Heart right ventricle (tissue), 16 donors: Measurements from ENCODE around the gene SPECC1. TPM values are rescaled to one million over a fixed set of nuclear protein-coding genes. Genes with fewer than 3 reads are reported as not detected.
"Not testable (repeated sequence)": the region's sequence is repeated elsewhere in the genome, so short reads cannot be mapped to it uniquely, and the experiment has no call there.

Experiments used
- ATAC-seq, 8 donors: fragments of 200-7000 bp; cut with Tn5 transposase; one replicate each; pipeline ENCODE4 v1.9.1; 2020; ENCODE audit warnings: mild to moderate bottlenecking in 8 of 8, moderate library complexity in 8 of 8, moderate number of reproducible peaks in 1 of 8
- DNase-seq, 2 donors: peaks; one replicate each; pipeline ENCODE4 v3.0.0-alpha.2; 2020
- H3K27ac ChIP-seq, 10 donors: fragments of 200-600 bp; sonication (generic) in 2 of 10; one replicate each; pipeline versions ENCODE4 v1.5.0 to v1.8.0; 2020 to 2022; ENCODE audit warnings: mild to moderate bottlenecking in 3 of 10
- H3K27me3 ChIP-seq, 7 donors: fragments of 200-600 bp; one replicate each; pipeline ENCODE4 v1.8.0; 2021 to 2022; ENCODE audit warnings: mild to moderate bottlenecking in 2 of 7
- H3K36me3 ChIP-seq, 9 donors: fragments of 200-600 bp; sonication (generic) in 1 of 9; one replicate each; pipeline versions ENCODE4 v1.5.0 to v1.8.0; 2020 to 2022; ENCODE audit warnings: mild to moderate bottlenecking in 2 of 9
- H3K4me1 ChIP-seq, 9 donors: fragments of 200-600 bp; sonication (generic) in 1 of 9; one replicate each; pipeline versions ENCODE4 v1.5.0 to v1.8.0; 2020 to 2022; ENCODE audit warnings: mild to moderate bottlenecking in 4 of 9
- H3K4me3 ChIP-seq, 10 donors: fragments of 200-600 bp; sonication (generic) in 2 of 10; one replicate each; pipeline versions ENCODE4 v1.5.0 to v1.8.0; 2020 to 2022; ENCODE audit warnings: mild to moderate bottlenecking in 7 of 10, moderate library complexity in 2 of 10
- H3K9me3 ChIP-seq, 11 donors: fragments of 200-600 bp in 10 of 11; sonication (generic) in 2 of 11; one replicate each; pipeline versions ENCODE4 v1.5.0 to v1.8.0; 2013 to 2022; ENCODE audit warnings: mild to moderate bottlenecking in 2 of 11, control low read depth in 1 of 11, moderate library complexity in 1 of 11
- CTCF ChIP-seq, 9 donors: fragments of 200-600 bp; sonication (generic) in 2 of 9; IDR thresholded peaks; one replicate each; pipeline versions ENCODE4 v1.5.0 to v1.8.0; 2021 to 2022; ENCODE audit warnings: antibody characterized with exemption in 9 of 9, mild to moderate bottlenecking in 5 of 9, moderate library complexity in 1 of 9
- WGBS, 2 donors: extraction: QIAGEN DNeasy Blood & Tissue Kit; methylation state at CpG; one replicate each; pipeline ENCODE4 v1.1.7; 2013; ENCODE audit warnings: inconsistent platforms in 1 of 2; 5-methylcytosine and 5-hydroxymethylcytosine counted together
- intact Hi-C, 10 donors: fragments of 100-400 bp; cut with DNase I; formaldehyde crosslinking; loops; one replicate each; pipeline versions ENCODE4 v1.11.1 to v1.14.2; 2022
- polyA plus RNA-seq, 2 donors: library from polyadenylated mRNA; stranded (reverse); fragments of 200-250 nt; gene quantifications; one replicate each; pipeline ENCODE4 v1.2.3, GENCODE V29; 2013
- total RNA-seq, 10 donors: library from RNA; stranded (reverse); fragmentation: NEBNext Ultra II Directional in 3 of 10; extraction: Animal tissue kit (Norgen Biotek cat#: 25700) in 3 of 10; gene quantifications; one replicate each; pipeline versions ENCODE4 v1.2.1 to v1.2.4, GENCODE V29; 2021 to 2023
- donor health status: Arrhythmogenic right ventricular cardiomyopathy.
- donor health status: ischemic (EF 13 %, LVEDD 7.1; RV severe dilation, severe dysfunction).
- donor health status: healthy with polysubstance abuse.
- donor health status: DM: no; HTN: yes; CAD: no.
- donor health status: DM: no; HTN: no; CAD: no.
- donor health status: ischemic (EF 25% LVEDD 6.9; RV normal size, moderate dysfunction).
- donor health status: ischemic (EF 25% LVEDD 5.7; RV mildly dilated, moderate dysfunction).
- donor health status: healthy.
- donor health status: DM: yes; HTN: yes; CAD: no.
- donor health status: Ischemic cardiomyopathy.
- donor health status: ischemic (EF 35%, LVEDD 5.7; RV mildly dilated, moderate dysfunction).
- donor health status: nonischemic (EF 11% LVEDD 7.7; RV severe dilation, severe dysfunction).
- donor health status: DM: yes; HTN: yes; CAD: no.
- donor health status: PGD.
- donor health status: ischemic (EF 29% LVEDD 5.4; RV normal size, mild dysfunction).
- donor health status: nonischemic (EF 23%, LVEDD 6.1; RV moderate dilation, normal function).

The SPECC1 gene
- total and polyA plus RNA-seq, 12 donors = 2.9 to 15.2 (median 8.5) TPM

GRCh38 chr17:20257798-20258197 is 248.6 kb downstream of the SPECC1 start:
- no peak overlapping the region for H3K4me3 ChIP-seq
- H3K27ac ChIP-seq = no peak overlapping the region
- H3K36me3 ChIP-seq = peaks cover 0 to 81% (median 13%) of the 10 kb centered on the region in 9 donors
- ATAC-seq (no peak), DNase-seq (no peak)
- peaks cover 0 to 5% (median 0%) of the 10 kb centered on the region in 11 donors for H3K9me3 ChIP-seq
- no peaks in the 10 kb centered on the region for H3K4me1 ChIP-seq
- TF ChIP-seq CTCF (IDR thresholded peaks at IDR 0.05) = no peak
- no peaks in the 10 kb centered on the region for H3K27me3 ChIP-seq
- intact Hi-C loops = no loop called here
- WGBS, 2 donors = 89 to 91% methylated on average over 3 of the region's 3 CpGs

DNA sequence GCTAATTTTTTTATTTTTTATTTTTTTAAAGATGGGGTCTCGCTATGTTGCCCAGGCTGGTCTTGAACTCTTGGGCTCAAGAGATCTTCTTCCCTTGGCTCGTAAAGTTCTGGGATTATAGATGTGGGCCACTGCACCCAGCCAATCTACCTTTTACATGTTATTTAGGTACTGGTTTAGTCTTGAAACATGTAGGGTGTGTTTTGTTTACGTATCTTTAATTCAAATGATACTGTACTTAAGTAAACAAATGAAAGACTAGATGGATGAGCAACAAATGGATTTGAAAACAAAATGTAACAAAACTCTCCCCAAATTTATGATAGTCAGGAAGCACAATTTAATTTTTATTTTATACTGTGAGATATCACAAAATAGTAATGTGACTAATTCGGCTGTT is 250.5 kb downstream of the SPECC1 start:
- DNase-seq (no peak), ATAC-seq (no peak)
- peaks cover 0 to 5% (median 0%) of the 10 kb centered on the region in 11 donors for H3K9me3 ChIP-seq
- no peak for TF ChIP-seq CTCF (IDR thresholded peaks at IDR 0.05)
- H3K36me3 ChIP-seq = peaks cover 0 to 65% (median 13%) of the 10 kb centered on the region in 9 donors
- peaks cover 0 to under 1% (median 0%) of the 10 kb centered on the region in 9 donors for H3K4me1 ChIP-seq
- 96 to 98% methylated on average over 4 of the region's 4 CpGs for WGBS, 2 donors
- H3K4me3 ChIP-seq = no peak overlapping the region
- intact Hi-C loops = no loop called here
- no peaks in the 10 kb centered on the region for H3K27me3 ChIP-seq
- no peak overlapping the region for H3K27ac ChIP-seq

DNA sequence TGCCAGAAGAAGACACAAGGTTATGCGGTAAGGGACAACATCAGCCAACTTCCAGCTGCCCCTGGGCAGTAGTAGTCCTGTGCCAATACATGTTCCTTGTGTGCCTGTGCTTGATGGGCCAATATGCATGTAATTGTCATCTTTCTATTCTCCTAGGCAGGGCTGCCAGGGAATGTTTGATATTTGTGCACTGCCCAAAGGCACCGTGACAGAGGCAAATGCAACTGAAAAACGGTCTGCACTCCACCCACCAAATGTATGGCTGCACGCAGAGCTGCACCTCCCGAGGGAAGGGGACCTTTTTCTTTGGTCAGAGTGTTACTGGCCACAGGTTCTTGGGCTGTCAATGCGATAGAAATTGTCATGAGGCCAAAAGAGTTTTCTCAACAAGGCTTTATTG is 251.1 kb downstream of the SPECC1 start:
- intact Hi-C loops = no loop called here
- Histone ChIP-seq H3K36me3 (peaks cover 0 to 61% (median 13%) of the 10 kb centered on the region in 9 donors), H3K9me3 (peaks cover 0 to 5% (median 0%) of the 10 kb centered on the region in 11 donors), H3K4me1 (peaks cover 0 to 4% (median under 1%) of the 10 kb centered on the region in 9 donors), H3K4me3 (no peak overlapping the region), H3K27ac (no peak overlapping the region), H3K27me3 (no peaks in the 10 kb centered on the region)
- no peak for TF ChIP-seq CTCF (IDR thresholded peaks at IDR 0.05)
- DNase-seq = no peak
- WGBS, 2 donors = 92 to 93% methylated on average over 6 of the region's 6 CpGs
- no peak for ATAC-seq

DNA sequence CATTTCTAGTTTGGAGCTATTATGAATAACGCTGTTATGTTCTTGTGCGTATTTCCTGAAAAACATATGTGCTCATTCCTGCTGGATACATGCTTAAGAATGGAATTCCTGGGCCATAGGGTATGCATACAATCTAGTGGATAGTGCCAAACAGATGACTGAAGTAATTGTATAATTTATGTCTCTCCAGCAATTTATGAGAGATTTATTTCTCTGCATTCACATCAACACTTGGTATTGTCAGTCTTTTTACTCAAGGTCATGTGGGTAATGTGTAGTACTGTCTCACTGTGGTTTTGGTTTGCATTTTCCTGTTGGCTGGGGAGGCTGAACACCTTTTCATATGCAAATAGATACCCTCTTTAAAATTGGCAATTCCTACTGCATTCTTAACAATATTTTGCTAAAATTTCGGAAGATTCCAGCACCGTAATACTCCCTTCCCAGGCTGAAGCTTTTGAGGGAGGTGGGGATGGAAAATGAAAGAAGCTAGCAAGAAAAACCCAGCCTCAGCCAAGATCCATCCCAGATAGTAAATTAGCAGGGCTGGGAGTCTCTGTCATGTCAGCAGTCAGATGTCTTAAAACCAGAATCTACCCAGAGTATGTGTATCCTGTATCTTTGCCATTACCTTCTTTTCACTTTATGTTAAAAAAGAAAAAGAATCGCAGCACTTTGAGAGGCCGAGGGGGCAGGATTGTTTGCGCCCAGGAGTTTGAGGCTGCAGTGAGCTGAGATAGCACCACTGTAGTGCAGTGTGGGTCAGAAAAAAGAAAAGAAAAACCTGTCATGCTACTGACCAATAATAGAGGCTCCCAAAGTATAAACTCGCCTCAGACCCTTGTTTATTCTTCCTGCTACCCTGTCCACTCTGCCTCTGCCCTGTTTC is 253.3 kb downstream of the SPECC1 start:
- intact Hi-C loops = no loop called here
- H3K4me1 ChIP-seq = peaks cover 0 to 16% (median 3%) of the 10 kb centered on the region in 9 donors
- no peak for ATAC-seq

DNA sequence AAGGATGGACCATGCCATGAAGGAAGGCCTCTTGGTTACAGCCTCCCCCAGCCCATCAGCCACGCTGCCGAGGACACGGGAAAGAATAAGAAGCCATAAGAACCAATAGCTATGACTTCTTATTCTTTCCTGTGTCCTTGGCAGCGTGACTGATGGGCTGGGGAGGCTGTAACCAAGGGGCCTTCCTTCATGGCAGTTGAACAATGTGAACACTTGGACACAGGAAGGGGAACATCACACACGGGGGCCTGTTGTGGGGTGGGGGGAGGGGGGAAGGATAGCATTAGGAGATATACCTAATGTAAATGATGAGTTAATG is 253.9 kb downstream of the SPECC1 start:
- DNase-seq, H3K4me3 ChIP-seq, ATAC-seq, H3K9me3 ChIP-seq, H3K27me3 ChIP-seq, H3K27ac ChIP-seq, intact Hi-C loops: not testable (repeated sequence)
- 67 to 75% methylated on average over 5 of the region's 5 CpGs for WGBS, 2 donors
- Histone ChIP-seq H3K36me3 (peaks cover 0 to 38% (median 9%) of the 10 kb centered on the region in 9 donors), H3K4me1 (peaks cover 0 to 19% (median 3%) of the 10 kb centered on the region in 9 donors)

More for the DNA sequence above, 253.3 kb downstream of the SPECC1 start:
- Histone ChIP-seq H3K27me3 (no peaks in the 10 kb centered on the region), H3K4me3 (no peak overlapping the region), H3K36me3 (peaks cover 0 to 44% (median 13%) of the 10 kb centered on the region in 9 donors), H3K9me3 (peaks cover 0 to 5% (median 0%) of the 10 kb centered on the region in 11 donors), H3K27ac (no peak overlapping the region)
- DNase-seq = no peak
- WGBS, 2 donors = 92 to 93% methylated on average over 8 of the region's 8 CpGs
- no peak for TF ChIP-seq CTCF (IDR thresholded peaks at IDR 0.05)
